CD14-positive monocyte (primary cell): ENCODE results near the gene ZNF445. TPM values are rescaled to one million over a fixed set of nuclear protein-coding genes. Genes with fewer than 3 reads are reported as not detected.
A peak's percentile ranks its signal among the peaks of the same experiment; 100 is the strongest.

ENCODE experiments used
- DNase-seq, 3 donors: peaks; one replicate each; pipeline ENCODE4 v3.0.0-alpha.2; 2011 to 2022
- H2AFZ ChIP-seq: 2 replicates; pipeline ENCODE4 v1.6.0; 2012; ENCODE audit warnings: mild to moderate bottlenecking, low read depth, low read length, inconsistent platforms; ENCODE audit not compliant: insufficient read depth, poor library complexity, severe bottlenecking
- H3K27ac ChIP-seq, 2 donors: 1 replicate in 1 of 2; 2 replicates in 1 of 2; pipeline ENCODE4 v1.5.1; 2012 to 2013; ENCODE audit warnings: low read length in 2 of 2, control low read depth in 1 of 2, inconsistent platforms in 1 of 2, low read depth in 1 of 2, mild to moderate bottlenecking in 1 of 2
- H3K27me3 ChIP-seq, 2 donors: one replicate each; pipeline versions ENCODE4 v1.6.0 to v1.6.1; 2011 to 2013; ENCODE audit warnings: low read length in 2 of 2; ENCODE audit not compliant: control insufficient read depth in 2 of 2, insufficient read depth in 2 of 2
- H3K36me3 ChIP-seq, 2 donors: replicated peaks in 1 of 2; 1 replicate in 1 of 2; 2 replicates in 1 of 2; pipeline versions ENCODE4 v1.5.1 to v1.6.1; 2012 to 2013; ENCODE audit warnings: low read length in 2 of 2, control low read depth in 1 of 2, inconsistent platforms in 1 of 2, mild to moderate bottlenecking in 1 of 2; ENCODE audit not compliant: insufficient read depth in 2 of 2, control insufficient read depth in 1 of 2
- H3K4me1 ChIP-seq, 2 donors: 1 replicate in 1 of 2; 2 replicates in 1 of 2; pipeline versions ENCODE4 v1.5.1 to v1.6.1; 2012 to 2013; ENCODE audit warnings: low read length in 2 of 2, control low read depth in 1 of 2, inconsistent platforms in 1 of 2, mild to moderate bottlenecking in 1 of 2, moderate library complexity in 1 of 2; ENCODE audit not compliant: insufficient read depth in 2 of 2, control insufficient read depth in 1 of 2
- H3K4me2 ChIP-seq: replicated peaks from 2 replicates; pipeline ENCODE3; 2012; ENCODE audit warnings: low read length, moderate library complexity, mild to moderate bottlenecking; ENCODE audit not compliant: poor library complexity, severe bottlenecking; ENCODE audit errors: extremely low read depth
- H3K4me3 ChIP-seq, 3 experiments: fragments of 200-600 bp in 1 of 3; sonication (generic) in 1 of 3; replicated peaks in 1 of 3; 1 replicate in 2 of 3; 2 replicates in 1 of 3; pipeline ENCODE4 v1.5.1; 2011 to 2013; ENCODE audit warnings: low read length in 3 of 3, mild to moderate bottlenecking in 3 of 3, control low read depth in 2 of 3, low read depth in 2 of 3, inconsistent platforms in 1 of 3, moderate library complexity in 1 of 3
- H3K79me2 ChIP-seq: 2 replicates; pipeline ENCODE4 v1.6.0; 2012; ENCODE audit warnings: mild to moderate bottlenecking, control low read depth, inconsistent platforms, low read length, moderate library complexity; ENCODE audit not compliant: insufficient read depth
- H3K9ac ChIP-seq: 2 replicates; pipeline ENCODE4 v1.6.0; 2017; ENCODE audit warnings: low read length, mild to moderate bottlenecking; ENCODE audit not compliant: insufficient read depth, poor library complexity, severe bottlenecking
- H3K9me3 ChIP-seq, 2 donors: replicated peaks in 1 of 2; 1 replicate in 1 of 2; 2 replicates in 1 of 2; pipeline versions ENCODE4 v1.5.1 to v1.6.1; 2012 to 2013; ENCODE audit warnings: low read length in 2 of 2, control low read depth in 1 of 2; ENCODE audit not compliant: control insufficient read depth in 1 of 2, insufficient read depth in 1 of 2
- H4K20me1 ChIP-seq: 2 replicates; pipeline ENCODE4 v1.6.0; 2012; ENCODE audit warnings: mild to moderate bottlenecking, low read length, control low read depth, moderate library complexity; ENCODE audit not compliant: insufficient read depth
- H3K27ac Mint-ChIP-seq, 7 donors: one replicate each; pipeline ENCODE4 v1.8.0; 2020; ENCODE audit warnings: mild to moderate bottlenecking in 7 of 7, mixed read lengths in 7 of 7, moderate library complexity in 6 of 7, inconsistent platforms in 2 of 7
- H3K27me3 Mint-ChIP-seq, 3 donors: one replicate each; pipeline ENCODE4 v1.8.0; 2021 to 2022; ENCODE audit warnings: low read depth in 3 of 3, mild to moderate bottlenecking in 3 of 3, mixed read lengths in 3 of 3, moderate library complexity in 3 of 3, inconsistent platforms in 1 of 3
- H3K36me3 Mint-ChIP-seq, 2 donors: one replicate each; pipeline ENCODE4 v1.8.0; 2020; ENCODE audit warnings: mixed read lengths in 2 of 2, inconsistent platforms in 1 of 2, mild to moderate bottlenecking in 1 of 2
- H3K4me1 Mint-ChIP-seq: one replicate; pipeline ENCODE4 v1.8.0; 2020; ENCODE audit warnings: mild to moderate bottlenecking, mixed read lengths
- H3K4me3 Mint-ChIP-seq, 2 donors: one replicate each; pipeline ENCODE4 v1.8.0; 2020; ENCODE audit warnings: mild to moderate bottlenecking in 2 of 2, mixed read lengths in 2 of 2, moderate library complexity in 1 of 2
- H3K9me3 Mint-ChIP-seq, 7 donors: one replicate each; pipeline ENCODE4 v1.8.0; 2020 to 2022; ENCODE audit warnings: mixed read lengths in 7 of 7, mild to moderate bottlenecking in 6 of 7, moderate library complexity in 6 of 7, inconsistent platforms in 2 of 7
- CTCF ChIP-seq: fragments of 200-600 bp; IDR thresholded peaks from one replicate; pipeline ENCODE4 v1.8.0; 2022; ENCODE audit warnings: antibody characterized with exemption, mild to moderate bottlenecking
- WGBS: methylation state at CpG from one replicate; pipeline ENCODE4 v1.1.5; 2013; ENCODE audit warnings: missing lambda C conversion rate; ENCODE audit not compliant: insufficient coverage; 5-methylcytosine and 5-hydroxymethylcytosine counted together
- intact Hi-C, 2 donors: fragments of 100-400 bp; cut with micrococcal nuclease; formaldehyde crosslinking; loops; one replicate each; pipeline versions ENCODE4 v1.15.0 to v1.15.1; 2023
- polyA plus RNA-seq, 3 donors: library from polyadenylated mRNA; depleted of rRNA in 1 of 3; unstranded in 2 of 3; stranded (reverse) in 1 of 3; fragments of 300-500 nt in 2 of 3; fragments of >200 nt in 1 of 3; fragmentation: Illumina TruSeq in 2 of 3; gene quantifications; 1 replicate in 2 of 3; 2 replicates in 1 of 3; pipeline ENCODE4 v1.2.3, GENCODE V29; 2012 to 2021

Gene ZNF445
- polyA plus RNA-seq, 3 donors, result 0.41 to 2.5 (median 1.1) TPM

DNA sequence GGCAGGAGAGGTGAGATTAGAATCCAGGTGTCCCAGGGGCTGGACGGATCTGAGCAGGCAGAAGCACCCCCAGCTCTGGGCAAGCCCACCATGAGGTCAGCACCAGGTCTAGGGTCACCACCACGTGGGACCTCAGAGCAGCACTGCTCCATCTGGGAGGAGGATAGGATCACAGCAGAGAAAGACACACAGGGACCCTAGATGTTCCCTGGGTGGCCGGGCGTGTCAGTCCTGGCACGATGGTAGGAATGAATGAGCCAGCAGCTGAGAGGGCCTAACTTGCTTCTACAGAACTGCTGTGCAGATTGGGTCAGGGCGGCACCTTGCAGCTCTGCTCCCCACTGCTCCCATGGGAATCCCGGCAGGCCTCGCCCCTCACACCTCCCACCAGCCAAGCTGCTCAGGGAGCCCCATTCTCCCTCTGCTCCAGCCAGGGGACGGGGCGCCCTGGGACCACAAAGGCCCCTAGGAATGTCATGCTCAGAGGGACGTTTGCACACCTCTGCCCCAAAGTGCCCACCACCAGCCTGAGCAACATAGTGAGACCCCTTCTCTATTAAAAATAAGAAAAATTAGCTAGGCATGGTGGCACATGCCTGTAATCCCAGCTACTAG lies 66.3 kb downstream of the ZNF445 start:
- Histone ChIP-seq H3K27ac (no peak overlapping the region), H4K20me1 (no peaks in the 10 kb centered on the region), H3K36me3 (no peaks in the 10 kb centered on the region), H3K4me3 (no peak overlapping the region), H2AFZ (no peak overlapping the region), H3K4me1 (no peaks in the 10 kb centered on the region), H3K27me3 (no peaks in the 10 kb centered on the region), H3K79me2 (no peaks in the 10 kb centered on the region), H3K9me3 (no peaks in the 10 kb centered on the region), H3K4me2 (no peak overlapping the region), H3K9ac (no peak overlapping the region)
- TF ChIP-seq CTCF, result no peak
- WGBS, result 90% methylated on average over 9 of the region's 11 CpGs
- Mint-ChIP-seq H3K4me1 (no peaks in the 10 kb centered on the region), H3K9me3 (peaks cover 0 to 4% (median 0%) of the 10 kb centered on the region in 7 donors), H3K27me3 (peaks cover 0 to 3% (median 0%) of the 10 kb centered on the region in 3 donors), H3K27ac (peak overlapping the region in 4 of 7 donors; percentile 26 to 43 (median 32)), H3K4me3 (no peak overlapping the region), H3K36me3 (peaks cover 0 to 3% of the 10 kb centered on the region in 2 donors)
- no peak for DNase-seq
- intact Hi-C loops, result no loop called here

DNA sequence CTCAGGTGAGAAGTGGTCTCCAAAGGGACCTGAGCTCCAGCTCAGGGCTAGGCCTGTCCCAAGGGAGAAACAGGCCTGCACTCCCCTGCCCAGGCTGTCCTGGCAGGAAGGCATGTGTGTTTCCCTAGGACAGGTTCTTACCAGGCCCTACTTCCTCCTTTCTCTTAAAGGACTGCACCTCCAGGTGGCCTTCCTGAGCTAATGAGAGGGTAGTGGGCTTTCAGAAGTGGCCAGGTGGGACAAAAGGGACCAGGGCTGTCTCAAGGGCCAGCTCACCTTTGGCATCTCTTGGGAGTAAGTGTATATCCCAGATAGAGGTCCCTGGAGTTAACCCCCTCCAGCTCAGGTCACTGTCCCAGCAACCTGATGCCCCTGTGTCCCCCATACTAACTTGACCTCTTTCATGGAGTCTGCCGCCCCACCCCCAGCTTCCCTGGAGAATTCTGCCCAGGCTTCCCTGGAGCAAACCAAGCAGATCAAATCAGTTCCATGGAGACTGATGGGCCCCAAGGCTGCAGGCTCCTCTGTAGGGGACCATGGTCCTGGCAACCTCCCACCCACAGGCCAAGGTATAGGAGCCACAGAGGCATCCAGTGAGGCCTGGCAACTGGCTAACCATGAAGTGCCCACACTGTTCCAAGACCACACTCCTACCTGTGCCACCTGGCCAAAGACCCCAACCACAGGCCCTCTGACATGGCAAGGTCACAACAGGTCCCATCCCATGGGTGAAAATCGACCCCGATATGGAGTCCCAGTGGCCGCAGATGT lies 67.6 kb downstream of the ZNF445 start:
- TF ChIP-seq CTCF, result no peak
- Mint-ChIP-seq H3K36me3 (peaks cover 0 to 5% of the 10 kb centered on the region in 2 donors), H3K27me3 (peaks cover 0 to 3% (median 0%) of the 10 kb centered on the region in 3 donors), H3K4me1 (no peaks in the 10 kb centered on the region), H3K27ac (peak overlapping the region in 3 of 7 donors; percentile 22 to 71 (median 69)), H3K9me3 (peaks cover 0 to 4% (median 0%) of the 10 kb centered on the region in 7 donors), H3K4me3 (no peak overlapping the region)
- intact Hi-C loops, result no loop called here
- DNase-seq, result no peak
- peak overlapping the region in 1 of 2 donors; percentile 45 for H3K27ac ChIP-seq
- no peak overlapping the region for H3K4me2 ChIP-seq
- no peaks in the 10 kb centered on the region for H3K4me1 ChIP-seq
- no peak overlapping the region for H2AFZ ChIP-seq
- no peaks in the 10 kb centered on the region for H3K9me3 ChIP-seq
- no peaks in the 10 kb centered on the region for H3K27me3 ChIP-seq
- H3K9ac ChIP-seq, result no peak overlapping the region
- H3K4me3 ChIP-seq, result no peak overlapping the region
- H3K36me3 ChIP-seq, result no peaks in the 10 kb centered on the region
- no peaks in the 10 kb centered on the region for H4K20me1 ChIP-seq
- H3K79me2 ChIP-seq, result no peaks in the 10 kb centered on the region
- 90% methylated on average over 4 of the region's 4 CpGs for WGBS
